ENCODE results near the gene EPAS1.

GRCh38 chr2:46298272-46298521 lies 990 bp downstream of the EPAS1 start:
- TF ChIP-seq OSR1 (CRISPR knock-in tag; IDR thresholded peaks at IDR 0.05) (no peak), ARNTL (CRISPR knock-in tag; IDR thresholded peaks at IDR 0.05; ENCODE audit: borderline replicate concordance, low read depth) (no peak), CREB5 (CRISPR knock-in tag; IDR thresholded peaks at IDR 0.05; ENCODE audit: low read depth) (no peak), PATZ1 (CRISPR knock-in tag; IDR thresholded peaks at IDR 0.05; ENCODE audit: borderline replicate concordance) (no peak), ZFP3 (CRISPR knock-in tag; IDR thresholded peaks at IDR 0.05) (peak; percentile 50; the same call in 1 of the 2 replicates), TCF4 (CRISPR knock-in tag; IDR thresholded peaks at IDR 0.05; ENCODE audit: borderline replicate concordance) (no peak), CSRNP3 (CRISPR knock-in tag; IDR thresholded peaks at IDR 0.05) (no peak), ZNF70 (CRISPR knock-in tag; IDR thresholded peaks at IDR 0.05) (no peak), CSDC2 (CRISPR knock-in tag; IDR thresholded peaks at IDR 0.05) (no peak), TSHZ2 (CRISPR knock-in tag; IDR thresholded peaks at IDR 0.05) (no peak)
